Mesothelial cell of epicardium (in vitro differentiated cells): Measurements from ENCODE around the gene HBA2. TPM values are rescaled to one million over a fixed set of nuclear protein-coding genes. Genes with fewer than 3 reads are reported as not detected.
"Not testable (repeated sequence)": the region's sequence is repeated elsewhere in the genome, so short reads cannot be mapped to it uniquely, and the experiment has no call there.

Experiments
- DNase-seq, 2 experiments: peaks; one replicate each; pipeline ENCODE4 v3.0.0; 2021; ENCODE audit warnings: low spot score in 2 of 2; ENCODE audit not compliant: unreplicated experiment in 2 of 2
- H3K27ac Mint-ChIP-seq: 2 replicates; pipeline ENCODE4 v1.8.0; 2021; ENCODE audit warnings: mixed read lengths
- H3K27me3 Mint-ChIP-seq: 2 replicates; pipeline ENCODE4 v1.8.0; 2021; ENCODE audit warnings: low read depth, mixed read lengths
- H3K36me3 Mint-ChIP-seq: 2 replicates; pipeline ENCODE4 v1.8.0; 2021; ENCODE audit warnings: mixed read lengths
- H3K4me1 Mint-ChIP-seq: 2 replicates; pipeline ENCODE4 v1.8.0; 2021; ENCODE audit warnings: mixed read lengths
- H3K4me3 Mint-ChIP-seq: 2 replicates; pipeline ENCODE4 v1.8.0; 2021; ENCODE audit warnings: mild to moderate bottlenecking, moderate library complexity, mixed read lengths
- H3K9me3 Mint-ChIP-seq: 2 replicates; pipeline ENCODE4 v1.8.0; 2021; ENCODE audit warnings: mixed read lengths
- CTCF ChIP-seq: fragments of 200-600 bp; sonication (generic); IDR thresholded peaks from one replicate; pipeline ENCODE4 v1.5.0; 2021; ENCODE audit warnings: antibody characterized with exemption; ENCODE audit not compliant: unreplicated experiment
- total RNA-seq: library from RNA; stranded (reverse); gene quantifications from 3 replicates; pipeline ENCODE4 v1.2.1, GENCODE V29; 2021

Gene HBA2
- total RNA-seq = not detected in 3 replicates

- H3K4me3 Mint-ChIP-seq, H3K27ac Mint-ChIP-seq, H3K36me3 Mint-ChIP-seq, H3K9me3 Mint-ChIP-seq, H3K4me1 Mint-ChIP-seq, DNase-seq: not testable (repeated sequence)
- peaks cover 77% of the 10 kb centered on the region for H3K27me3 Mint-ChIP-seq
These were observed at the start of gene HBA2 for GRCh38 chr16:172374-172941. Gene HBA2 (plus strand): TSS chr16:172876. CDS start chr16:172913, 37 bp downstream.

GRCh38 chr16:123558-124350, 48.9 kb upstream of the HBA2 start:
- H3K27ac Mint-ChIP-seq, H3K27me3 Mint-ChIP-seq, H3K4me1 Mint-ChIP-seq, H3K9me3 Mint-ChIP-seq, H3K4me3 Mint-ChIP-seq, H3K36me3 Mint-ChIP-seq, DNase-seq: not testable (repeated sequence)

GRCh38 chr16:125011-125410, 47.7 kb upstream of the HBA2 start:
- H3K4me1 Mint-ChIP-seq = no peaks in the 10 kb centered on the region
- H3K4me3 Mint-ChIP-seq = no peak overlapping the region
- H3K36me3 Mint-ChIP-seq = peaks cover 4% of the 10 kb centered on the region
- no peak overlapping the region for H3K27ac Mint-ChIP-seq
- DNase-seq = no peak
- H3K9me3 Mint-ChIP-seq = no peaks in the 10 kb centered on the region
- no peak for TF ChIP-seq CTCF
- H3K27me3 Mint-ChIP-seq = no peaks in the 10 kb centered on the region

- no peak overlapping the region for H3K27ac Mint-ChIP-seq
- no peaks in the 10 kb centered on the region for H3K9me3 Mint-ChIP-seq
- no peak for DNase-seq
- no peak for TF ChIP-seq CTCF
- H3K27me3 Mint-ChIP-seq = no peaks in the 10 kb centered on the region
- H3K4me1 Mint-ChIP-seq = no peaks in the 10 kb centered on the region
- no peak overlapping the region for H3K4me3 Mint-ChIP-seq
- H3K36me3 Mint-ChIP-seq = peaks cover 2% of the 10 kb centered on the region
These were observed 43.6 kb upstream of the HBA2 start for GRCh38 chr16:129075-129474.

- Mint-ChIP-seq H3K36me3 (peaks cover 2% of the 10 kb centered on the region), H3K27me3 (no peaks in the 10 kb centered on the region), H3K4me1 (peaks cover 2% of the 10 kb centered on the region), H3K9me3 (no peaks in the 10 kb centered on the region), H3K4me3 (no peak overlapping the region), H3K27ac (no peak overlapping the region)
- no peak for TF ChIP-seq CTCF
- DNase-seq = no peak
These were observed 42.0 kb upstream of the HBA2 start for GRCh38 chr16:130533-131173.

- no peak for TF ChIP-seq CTCF
- DNase-seq = no peak
- Mint-ChIP-seq H3K4me3 (no peak overlapping the region), H3K36me3 (peaks cover 6% of the 10 kb centered on the region), H3K27me3 (no peaks in the 10 kb centered on the region), H3K4me1 (peaks cover 7% of the 10 kb centered on the region), H3K9me3 (no peaks in the 10 kb centered on the region), H3K27ac (no peak overlapping the region)
These were observed 40.6 kb upstream of the HBA2 start for GRCh38 chr16:132120-132519.
